Upper lobe of left lung (tissue), 4 donors: ENCODE data around the gene ADARB1.

Experiments used
- EP300 ChIP-seq, 4 donors: sonication (generic); formaldehyde crosslinking; IDR thresholded peaks; one replicate each; pipeline ENCODE4 v1.5.1; 2017; ENCODE audit warnings: antibody characterized with exemption in 4 of 4, control low read depth in 2 of 4
- POLR2A ChIP-seq, 4 donors: fragments of 450-650 bp; IDR thresholded peaks; one replicate each; pipeline ENCODE4 v1.5.1; 2016 to 2017; ENCODE audit warnings: antibody characterized with exemption in 4 of 4, mild to moderate bottlenecking in 2 of 4
- POLR2AphosphoS5 ChIP-seq, 2 donors: sonication (generic); formaldehyde crosslinking; IDR thresholded peaks; one replicate each; pipeline ENCODE4 v1.5.1; 2017; ENCODE audit warnings: antibody characterized with exemption in 2 of 2
- TF ChIP-seq, protein P1 (sequence below), 6 experiments: fragments of 450-650 bp in 4 of 6; fragments of 200-600 bp in 2 of 6; sonication (generic) in 2 of 6; IDR thresholded peaks; one replicate each; pipeline ENCODE4 v1.5.1; 2016 to 2019; ENCODE audit warnings: antibody characterized with exemption in 6 of 6

DNA sequence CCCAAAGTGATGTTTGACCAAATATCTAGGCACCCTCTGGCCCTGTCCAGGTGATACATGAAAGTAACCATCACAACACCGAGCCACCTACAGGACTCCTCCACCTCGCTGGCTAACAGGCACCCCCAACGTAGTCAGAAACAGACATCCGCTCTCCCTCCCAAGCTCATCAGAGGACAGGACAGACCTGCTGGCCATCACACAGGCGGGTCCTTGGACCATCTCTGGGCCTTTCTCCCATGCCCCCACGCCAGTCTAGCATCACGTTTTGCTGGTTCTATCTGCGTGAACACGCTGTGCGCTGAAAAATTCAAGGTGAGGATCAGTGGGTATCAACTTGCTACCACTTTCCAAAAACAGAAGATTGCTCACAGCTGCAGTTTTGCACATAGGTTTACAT is 21.4 kb upstream of the ADARB1 start:
- no peak for TF ChIP-seq POLR2A (IDR thresholded peaks at IDR 0.05)
- TF ChIP-seq, protein P1, sequence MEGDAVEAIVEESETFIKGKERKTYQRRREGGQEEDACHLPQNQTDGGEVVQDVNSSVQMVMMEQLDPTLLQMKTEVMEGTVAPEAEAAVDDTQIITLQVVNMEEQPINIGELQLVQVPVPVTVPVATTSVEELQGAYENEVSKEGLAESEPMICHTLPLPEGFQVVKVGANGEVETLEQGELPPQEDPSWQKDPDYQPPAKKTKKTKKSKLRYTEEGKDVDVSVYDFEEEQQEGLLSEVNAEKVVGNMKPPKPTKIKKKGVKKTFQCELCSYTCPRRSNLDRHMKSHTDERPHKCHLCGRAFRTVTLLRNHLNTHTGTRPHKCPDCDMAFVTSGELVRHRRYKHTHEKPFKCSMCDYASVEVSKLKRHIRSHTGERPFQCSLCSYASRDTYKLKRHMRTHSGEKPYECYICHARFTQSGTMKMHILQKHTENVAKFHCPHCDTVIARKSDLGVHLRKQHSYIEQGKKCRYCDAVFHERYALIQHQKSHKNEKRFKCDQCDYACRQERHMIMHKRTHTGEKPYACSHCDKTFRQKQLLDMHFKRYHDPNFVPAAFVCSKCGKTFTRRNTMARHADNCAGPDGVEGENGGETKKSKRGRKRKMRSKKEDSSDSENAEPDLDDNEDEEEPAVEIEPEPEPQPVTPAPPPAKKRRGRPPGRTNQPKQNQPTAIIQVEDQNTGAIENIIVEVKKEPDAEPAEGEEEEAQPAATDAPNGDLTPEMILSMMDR (IDR thresholded peaks at IDR 0.05), result no peak
- TF ChIP-seq EP300 (IDR thresholded peaks at IDR 0.05), result no peak
- TF ChIP-seq POLR2AphosphoS5 (IDR thresholded peaks at IDR 0.05), result no peak
